Loucy (cell line): Measurements from ENCODE around the gene LSM3.

Experiments used
- H2AFZ ChIP-seq: fragments of 200-600 bp; sonication (generic); 2 replicates; pipeline ENCODE4 v1.6.0; 2016; ENCODE audit warnings: antibody characterized with exemption, mild to moderate bottlenecking, low read length, moderate library complexity
- H3F3A ChIP-seq: fragments of 200-600 bp; 2 replicates; pipeline ENCODE4 v1.6.0; 2016; ENCODE audit warnings: antibody characterized with exemption, low read depth, mild to moderate bottlenecking
- H3K27me3 ChIP-seq: fragments of 200-600 bp; sonication (generic); 2 replicates; pipeline ENCODE4 v1.6.1; 2014; ENCODE audit warnings: low read length, mild to moderate bottlenecking; ENCODE audit not compliant: insufficient read depth, poor library complexity, severe bottlenecking
- H3K36me3 ChIP-seq: fragments of 200-600 bp; sonication (generic); 2 replicates; pipeline ENCODE4 v1.6.1; 2016; ENCODE audit warnings: low read length; ENCODE audit not compliant: insufficient read depth
- H3K4me1 ChIP-seq: fragments of 200-600 bp; sonication (generic); 2 replicates; pipeline ENCODE4 v1.5.1; 2014; ENCODE audit warnings: low read length, mild to moderate bottlenecking; ENCODE audit not compliant: insufficient read depth, poor library complexity, severe bottlenecking
- H3K4me2 ChIP-seq: fragments of 200-600 bp; sonication (generic); 2 replicates; pipeline ENCODE4 v1.6.0; 2014; ENCODE audit warnings: antibody characterized with exemption, low read length, low read depth, mild to moderate bottlenecking; ENCODE audit not compliant: poor library complexity, severe bottlenecking
- H3K4me3 ChIP-seq: fragments of 200-600 bp; sonication (generic); 2 replicates; pipeline ENCODE4 v1.5.1; 2014; ENCODE audit warnings: low read length, mild to moderate bottlenecking, mixed read lengths; ENCODE audit not compliant: poor library complexity, severe bottlenecking
- H3K79me2 ChIP-seq: fragments of 200-600 bp; sonication (generic); 2 replicates; pipeline ENCODE4 v1.6.1; 2014; ENCODE audit warnings: low read length; ENCODE audit not compliant: insufficient read depth
- H3K9ac ChIP-seq: fragments of 200-600 bp; sonication (generic); 2 replicates; pipeline ENCODE4 v1.6.0; 2014; ENCODE audit warnings: mild to moderate bottlenecking, low read depth, low read length, moderate library complexity; ENCODE audit not compliant: poor library complexity, severe bottlenecking
- H3K9me2 ChIP-seq: fragments of 200-600 bp; sonication (generic); replicated peaks from 2 replicates; pipeline ENCODE4 v1.6.1; 2016; ENCODE audit warnings: low read depth, low read length, mixed read lengths
- H3K9me3 ChIP-seq: fragments of 200-600 bp; sonication (generic); 2 replicates; pipeline ENCODE4 v1.6.1; 2014; ENCODE audit warnings: mild to moderate bottlenecking, antibody characterized with exemption, low read length, low read depth; ENCODE audit not compliant: insufficient read depth
- H4K20me1 ChIP-seq: fragments of 200-600 bp; sonication (generic); 2 replicates; pipeline ENCODE4 v1.6.0; 2014; ENCODE audit warnings: antibody characterized with exemption, low read length, mild to moderate bottlenecking; ENCODE audit not compliant: insufficient read depth, poor library complexity, severe bottlenecking
- CTCF ChIP-seq: fragments of 200-600 bp; sonication (generic); conservative IDR thresholded peaks from 2 replicates; pipeline ENCODE4 v1.5.1; 2014; ENCODE audit warnings: mild to moderate bottlenecking, antibody characterized with exemption, low read length
- EZH2phosphoT487 ChIP-seq: fragments of 200-600 bp; IDR thresholded peaks from 2 replicates; pipeline ENCODE4 v1.6.1; 2018; ENCODE audit warnings: antibody characterized with exemption, mild to moderate bottlenecking, moderate library complexity, borderline replicate concordance

The LSM3 gene

GRCh38 chr3:14209581-14210289, 31.1 kb downstream of the LSM3 start:
- H3F3A ChIP-seq: no peaks in the 10 kb centered on the region
- no peaks in the 10 kb centered on the region for H3K27me3 ChIP-seq
- no peaks in the 10 kb centered on the region for H3K9me3 ChIP-seq
- H3K4me1 ChIP-seq: no peaks in the 10 kb centered on the region
- no peak overlapping the region for H3K4me2 ChIP-seq
- TF ChIP-seq EZH2phosphoT487 (no peak), CTCF (no peak)
- no peaks in the 10 kb centered on the region for H3K79me2 ChIP-seq
- H3K36me3 ChIP-seq: no peaks in the 10 kb centered on the region
- no peaks in the 10 kb centered on the region for H3K9me2 ChIP-seq
- no peak overlapping the region for H3K9ac ChIP-seq
- H3K4me3 ChIP-seq: no peak overlapping the region
- H4K20me1 ChIP-seq: no peaks in the 10 kb centered on the region
- H2AFZ ChIP-seq: no peak overlapping the region

GRCh38 chr3:14210290-14210688, 31.7 kb downstream of the LSM3 start:
- Histone ChIP-seq H3K9ac (no peak overlapping the region), H3K36me3 (no peaks in the 10 kb centered on the region), H3K9me2 (no peaks in the 10 kb centered on the region), H3K4me1 (no peaks in the 10 kb centered on the region), H3K4me2 (no peak overlapping the region), H3F3A (no peaks in the 10 kb centered on the region), H2AFZ (no peak overlapping the region), H3K27me3 (no peaks in the 10 kb centered on the region), H3K79me2 (no peaks in the 10 kb centered on the region), H4K20me1 (no peaks in the 10 kb centered on the region), H3K9me3 (no peaks in the 10 kb centered on the region), H3K4me3 (no peak overlapping the region)
- TF ChIP-seq EZH2phosphoT487: no peak
- TF ChIP-seq CTCF: no peak

GRCh38 chr3:14210843-14211594, 32.4 kb downstream of the LSM3 start:
- Histone ChIP-seq H3K9me2 (no peaks in the 10 kb centered on the region), H3K27me3 (no peaks in the 10 kb centered on the region), H3K4me2 (no peak overlapping the region), H3K79me2 (no peaks in the 10 kb centered on the region), H2AFZ (no peak overlapping the region), H3K9me3 (no peaks in the 10 kb centered on the region), H3K4me3 (no peak overlapping the region), H3K9ac (no peak overlapping the region), H3F3A (no peaks in the 10 kb centered on the region), H3K36me3 (no peaks in the 10 kb centered on the region), H3K4me1 (no peaks in the 10 kb centered on the region), H4K20me1 (no peaks in the 10 kb centered on the region)
- no peak for TF ChIP-seq EZH2phosphoT487
- no peak for TF ChIP-seq CTCF
